HFFc6 (cell line): ENCODE data around the gene AMN1. TPM values are rescaled to one million over a fixed set of nuclear protein-coding genes. Genes with fewer than 3 reads are reported as not detected.
"Not testable (repeated sequence)": the region's sequence is repeated elsewhere in the genome, so short reads cannot be mapped to it uniquely, and the experiment has no call there.

Experiments
- DNase-seq: peaks from one replicate; pipeline ENCODE4 v3.0.0-alpha.2; 2018
- H3K27ac Mint-ChIP-seq: 2 replicates; pipeline ENCODE4 v1.8.0; 2020; ENCODE audit warnings: mild to moderate bottlenecking, mixed read lengths
- H3K27me3 Mint-ChIP-seq: 2 replicates; pipeline ENCODE4 v1.8.0; 2021; ENCODE audit warnings: mild to moderate bottlenecking, moderate library complexity, mixed read lengths; ENCODE audit not compliant: insufficient read depth
- H3K36me3 Mint-ChIP-seq: 2 replicates; pipeline ENCODE4 v1.8.0; 2021; ENCODE audit warnings: low read depth, mixed read lengths
- H3K4me1 Mint-ChIP-seq: 2 replicates; pipeline ENCODE4 v1.8.0; 2020; ENCODE audit warnings: low read depth, mixed read lengths
- H3K4me3 Mint-ChIP-seq: 2 replicates; pipeline ENCODE4 v1.8.0; 2020; ENCODE audit warnings: mild to moderate bottlenecking, moderate library complexity, mixed read lengths
- H3K9me3 Mint-ChIP-seq: 2 replicates; pipeline ENCODE4 v1.8.0; 2020; ENCODE audit warnings: mild to moderate bottlenecking, mixed read lengths
- total RNA-seq, 6 experiments: library from RNA; stranded (reverse); fragmentation: NEBNext Ultra II Directional; extraction: Animal tissue kit (Norgen Biotek cat#: 25700); gene quantifications; 2 replicates in 1 of 6; 3 replicates in 5 of 6; pipeline ENCODE4 v1.2.3, GENCODE V29; 2021
- TF ChIP-seq, protein P1 (sequence below): fragments of 200-600 bp; sonication (generic); IDR thresholded peaks from 2 replicates; pipeline ENCODE4 v1.5.0; 2021; ENCODE audit warnings: antibody characterized with exemption, mild to moderate bottlenecking

The AMN1 gene
- total RNA-seq, 6 experiments from 2014 or later, result 3.4 to 5.3 (median 4.7) TPM

DNA sequence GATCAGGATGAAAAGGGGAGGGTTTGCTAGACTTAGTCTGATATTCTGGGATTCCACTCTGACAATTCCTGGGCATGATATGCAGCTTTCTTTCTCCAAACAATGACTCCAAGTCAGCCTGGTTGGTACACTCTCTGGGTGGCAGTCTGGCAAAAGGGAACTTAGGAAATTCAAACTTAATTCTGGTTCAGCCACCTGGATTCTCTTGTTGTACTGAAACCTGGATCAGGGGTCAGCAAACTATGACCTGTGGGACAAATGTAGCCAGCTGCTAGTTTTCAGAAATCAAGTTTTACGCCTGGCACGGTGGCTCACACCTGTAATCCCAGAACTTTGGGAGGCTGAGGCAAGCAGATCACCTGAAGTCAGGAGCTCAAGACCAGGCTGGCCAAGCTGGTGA lies 6.2 kb downstream of the AMN1 start:
- Mint-ChIP-seq H3K36me3 (0 out of 2 replicates have a peak, but pooled peaks cover 5% of the 10 kb centered on the region), H3K27me3 (no peaks in the 10 kb centered on the region), H3K4me1 (no peaks in the 10 kb centered on the region), H3K9me3 (no peaks in the 10 kb centered on the region), H3K27ac (no peak overlapping the region), H3K4me3 (no peak overlapping the region)
- TF ChIP-seq, protein P1, sequence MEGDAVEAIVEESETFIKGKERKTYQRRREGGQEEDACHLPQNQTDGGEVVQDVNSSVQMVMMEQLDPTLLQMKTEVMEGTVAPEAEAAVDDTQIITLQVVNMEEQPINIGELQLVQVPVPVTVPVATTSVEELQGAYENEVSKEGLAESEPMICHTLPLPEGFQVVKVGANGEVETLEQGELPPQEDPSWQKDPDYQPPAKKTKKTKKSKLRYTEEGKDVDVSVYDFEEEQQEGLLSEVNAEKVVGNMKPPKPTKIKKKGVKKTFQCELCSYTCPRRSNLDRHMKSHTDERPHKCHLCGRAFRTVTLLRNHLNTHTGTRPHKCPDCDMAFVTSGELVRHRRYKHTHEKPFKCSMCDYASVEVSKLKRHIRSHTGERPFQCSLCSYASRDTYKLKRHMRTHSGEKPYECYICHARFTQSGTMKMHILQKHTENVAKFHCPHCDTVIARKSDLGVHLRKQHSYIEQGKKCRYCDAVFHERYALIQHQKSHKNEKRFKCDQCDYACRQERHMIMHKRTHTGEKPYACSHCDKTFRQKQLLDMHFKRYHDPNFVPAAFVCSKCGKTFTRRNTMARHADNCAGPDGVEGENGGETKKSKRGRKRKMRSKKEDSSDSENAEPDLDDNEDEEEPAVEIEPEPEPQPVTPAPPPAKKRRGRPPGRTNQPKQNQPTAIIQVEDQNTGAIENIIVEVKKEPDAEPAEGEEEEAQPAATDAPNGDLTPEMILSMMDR, result no peak
- DNase-seq, result no peak

DNA sequence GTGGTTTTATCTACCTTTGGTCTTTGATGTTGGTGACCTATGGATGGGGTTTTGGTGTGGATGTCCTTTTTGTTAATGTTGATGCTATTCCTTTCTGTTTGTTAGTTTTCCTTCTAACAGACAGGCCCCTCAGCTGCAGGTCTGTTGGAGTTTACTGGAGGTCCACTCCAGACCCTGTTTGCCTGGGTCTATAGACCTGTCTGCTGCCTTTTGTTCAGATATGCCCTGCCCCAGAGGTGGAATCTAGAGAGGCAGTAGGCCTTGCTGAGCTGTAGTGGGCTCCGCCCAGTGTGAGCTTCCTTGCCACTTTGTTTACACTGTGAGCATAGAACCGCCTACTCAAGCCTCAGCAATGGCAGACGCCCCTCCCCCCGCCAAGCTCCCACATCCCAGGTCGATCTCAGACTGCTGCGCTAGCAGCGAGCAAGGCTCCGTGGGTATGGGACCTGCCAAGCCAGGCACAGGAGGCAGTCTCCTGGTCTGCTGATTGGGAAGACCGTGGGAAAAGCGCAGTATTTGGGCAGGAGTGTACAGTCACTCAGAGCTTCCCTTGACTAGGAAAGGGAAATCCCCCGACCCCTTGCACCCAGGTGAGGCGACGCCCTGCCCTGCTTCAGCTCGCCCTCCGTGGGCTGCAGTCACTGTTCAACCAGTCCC lies 10.2 kb downstream of the AMN1 start:
- not testable (repeated sequence) for H3K4me1 Mint-ChIP-seq, H3K4me3 Mint-ChIP-seq, H3K36me3 Mint-ChIP-seq, H3K27ac Mint-ChIP-seq, DNase-seq, H3K27me3 Mint-ChIP-seq, H3K9me3 Mint-ChIP-seq

DNA sequence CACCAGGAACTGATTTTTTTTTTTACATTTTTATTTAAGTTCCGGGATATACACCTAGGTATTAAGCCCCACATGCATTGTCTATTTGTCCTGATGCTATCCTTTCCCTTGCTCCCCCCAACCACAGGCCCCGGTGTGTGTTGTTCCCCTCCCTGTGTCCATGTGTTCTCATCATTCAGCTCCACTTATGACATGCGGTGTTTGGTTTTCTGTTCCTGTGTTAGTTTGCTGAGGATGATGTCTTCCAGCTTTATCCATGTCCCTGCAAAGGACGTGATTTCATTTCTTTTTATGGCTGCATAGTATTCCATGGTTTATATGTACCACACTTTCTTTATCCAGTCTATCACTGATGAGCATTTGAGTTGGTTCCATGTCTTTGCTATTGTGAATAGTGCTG lies 11.8 kb downstream of the AMN1 start:
- not testable (repeated sequence) for H3K4me1 Mint-ChIP-seq, H3K4me3 Mint-ChIP-seq, H3K9me3 Mint-ChIP-seq, H3K27ac Mint-ChIP-seq, H3K36me3 Mint-ChIP-seq, DNase-seq, H3K27me3 Mint-ChIP-seq

- no peak for DNase-seq
- Mint-ChIP-seq H3K36me3 (0 out of 2 replicates have a peak, but pooled peaks cover 5% of the 10 kb centered on the region), H3K9me3 (no peaks in the 10 kb centered on the region), H3K27me3 (peaks cover 2% of the 10 kb centered on the region; the same call in 1 of the 2 replicates), H3K4me1 (no peaks in the 10 kb centered on the region; the same call in 1 of the 2 replicates), H3K27ac (no peak overlapping the region), H3K4me3 (no peak overlapping the region)
- TF ChIP-seq, protein P1, result no peak
Measured at GRCh38 chr12:31715283-31715825, 13.5 kb downstream of the AMN1 start.

DNA sequence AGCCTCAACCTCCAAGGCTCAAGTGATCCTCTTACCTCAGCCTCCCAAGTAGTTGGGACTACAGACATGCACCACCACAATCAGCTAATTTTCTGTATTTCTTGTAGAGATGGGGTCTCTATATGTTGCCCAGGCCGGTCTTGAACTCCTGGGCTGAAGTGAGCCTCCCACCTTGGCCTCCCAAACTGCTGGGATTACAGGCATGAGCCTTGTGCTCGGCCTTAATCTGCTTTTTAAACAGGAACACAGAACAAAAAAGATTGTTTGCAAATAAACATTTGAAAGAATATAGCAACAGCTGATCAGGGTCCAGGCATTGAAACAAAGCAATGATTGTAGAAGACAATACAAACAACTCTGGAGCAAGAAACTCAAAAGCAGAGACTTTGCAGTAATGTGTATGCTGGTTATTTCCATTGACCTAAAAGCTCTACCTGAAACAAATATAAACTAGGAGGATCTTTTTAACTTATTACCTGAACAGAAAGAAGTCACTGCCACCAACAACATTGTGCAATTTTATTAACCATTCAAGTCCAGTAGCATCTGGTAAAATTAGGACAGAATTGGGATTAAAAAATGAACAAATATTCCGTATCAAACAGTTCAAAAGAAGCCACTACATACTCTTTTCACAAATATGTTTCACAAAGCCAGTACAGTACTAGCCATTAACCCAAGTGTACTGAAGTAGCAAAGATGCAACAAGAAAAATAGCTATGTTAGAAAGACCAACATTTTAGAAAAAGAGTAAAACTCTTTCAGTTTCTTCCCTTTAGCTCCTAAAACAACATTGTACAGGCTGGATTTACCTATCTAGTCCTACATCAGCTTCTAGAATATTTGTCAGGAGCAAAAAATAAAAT lies 14.2 kb downstream of the AMN1 start:
- no peak for DNase-seq
- 0 out of 2 replicates have a peak, but pooled peaks cover 3% of the 10 kb centered on the region for H3K9me3 Mint-ChIP-seq
- peaks cover 2% of the 10 kb centered on the region; the same call in 1 of the 2 replicates for H3K27me3 Mint-ChIP-seq
- TF ChIP-seq, protein P1, result no peak
- 0 out of 2 replicates have a peak, but pooled peaks cover 5% of the 10 kb centered on the region for H3K36me3 Mint-ChIP-seq
- H3K4me1 Mint-ChIP-seq, result no peaks in the 10 kb centered on the region; the same call in 1 of the 2 replicates
- H3K27ac Mint-ChIP-seq, result no peak overlapping the region
- H3K4me3 Mint-ChIP-seq, result no peak overlapping the region

GRCh38 chr12:31712877-31713276 lies 15.9 kb downstream of the AMN1 start:
- H3K4me1 Mint-ChIP-seq, result no peaks in the 10 kb centered on the region; the same call in 1 of the 2 replicates
- peaks cover 2% of the 10 kb centered on the region; the same call in 1 of the 2 replicates for H3K27me3 Mint-ChIP-seq
- no peak for DNase-seq
- H3K36me3 Mint-ChIP-seq, result peaks cover 15% of the 10 kb centered on the region
- TF ChIP-seq, protein P1, result no peak
- peaks cover 17% of the 10 kb centered on the region for H3K9me3 Mint-ChIP-seq
- H3K27ac Mint-ChIP-seq, result no peak overlapping the region
- H3K4me3 Mint-ChIP-seq, result no peak overlapping the region
